Measurements from ENCODE around the gene TMEM11.

The TMEM11 gene

GRCh38 chr17:21190078-21190477 lies 23.9 kb downstream of the TMEM11 start:
- no peaks in the 10 kb centered on the region for H3K27me3 ChIP-seq (ENCODE audit: control insufficient read depth, insufficient read depth, low read length)

GRCh38 chr17:21189361-21189760 lies 24.6 kb downstream of the TMEM11 start:
- Histone ChIP-seq H3K9ac (ENCODE audit: low read length) (no peak overlapping the region), H3K27ac (ENCODE audit: low read length) (no peak overlapping the region), H3K4me3 (ENCODE audit: low read length) (no peak overlapping the region), H3K4me1 (ENCODE audit: control insufficient read depth, low read depth, low read length) (peaks cover 4% of the 10 kb centered on the region), H3K36me3 (ENCODE audit: control insufficient read depth, low read depth, low read length) (peaks cover 1% of the 10 kb centered on the region), H3K27me3 (ENCODE audit: control insufficient read depth, insufficient read depth, low read length) (no peaks in the 10 kb centered on the region), H3K9me3 (ENCODE audit: control insufficient read depth, low read depth, low read length) (no peaks in the 10 kb centered on the region)

More at GRCh38 chr17:21190078-21190477, 23.9 kb downstream of the TMEM11 start:
- Histone ChIP-seq H3K27ac (ENCODE audit: low read length) (no peak overlapping the region), H3K9me3 (ENCODE audit: control insufficient read depth, low read depth, low read length) (no peaks in the 10 kb centered on the region), H3K4me3 (ENCODE audit: low read length) (no peak overlapping the region), H3K36me3 (ENCODE audit: control insufficient read depth, low read depth, low read length) (no peaks in the 10 kb centered on the region), H3K4me1 (ENCODE audit: control insufficient read depth, low read depth, low read length) (peaks cover 4% of the 10 kb centered on the region), H3K9ac (ENCODE audit: low read length) (no peak overlapping the region)

DNA sequence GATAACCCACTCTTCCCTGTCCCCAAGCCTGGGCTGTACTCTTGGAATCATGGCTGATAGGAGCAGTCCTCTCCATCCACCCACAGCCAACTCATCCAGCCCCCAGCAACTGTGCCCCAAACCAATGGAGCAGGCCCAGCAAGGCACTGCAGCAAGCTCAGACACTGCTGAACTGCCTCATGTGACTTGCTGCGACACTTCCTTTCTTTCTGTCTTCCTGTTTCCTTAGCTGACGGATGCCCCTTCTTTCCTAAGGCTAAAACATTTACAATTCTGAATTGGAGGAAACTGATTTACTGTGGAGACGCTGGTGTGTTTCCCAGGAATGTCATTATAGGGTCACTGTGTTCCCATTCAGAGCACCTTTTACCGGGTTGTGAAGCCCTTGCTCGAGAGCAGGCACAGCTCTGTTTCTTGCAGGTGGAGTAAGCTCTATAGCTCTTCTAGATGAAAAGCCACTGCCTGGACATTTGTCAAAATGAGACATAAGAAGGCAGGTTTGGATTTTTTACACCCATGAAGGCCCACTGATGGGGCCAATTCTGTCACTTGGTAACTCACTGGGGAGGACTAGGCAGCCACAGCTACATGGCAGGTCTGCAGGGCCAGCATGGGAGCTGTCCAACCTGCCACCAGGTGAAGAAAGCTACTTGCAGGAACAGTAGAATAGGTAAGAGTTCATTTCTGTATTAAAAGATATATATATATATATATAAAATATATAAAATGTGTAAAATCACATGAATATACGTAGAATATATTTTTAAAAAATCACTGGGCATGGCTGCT lies 27.4 kb downstream of the TMEM11 start:
- Histone ChIP-seq H3K9ac (ENCODE audit: low read length) (no peak overlapping the region), H3K9me3 (ENCODE audit: control insufficient read depth, low read depth, low read length) (no peaks in the 10 kb centered on the region), H3K4me3 (ENCODE audit: low read length) (no peak overlapping the region), H3K36me3 (ENCODE audit: control insufficient read depth, low read depth, low read length) (peaks cover 10% of the 10 kb centered on the region), H3K27me3 (ENCODE audit: control insufficient read depth, insufficient read depth, low read length) (no peaks in the 10 kb centered on the region), H3K4me1 (ENCODE audit: control insufficient read depth, low read depth, low read length) (no peaks in the 10 kb centered on the region), H3K27ac (ENCODE audit: low read length) (no peak overlapping the region)

- H3K4me1 ChIP-seq (ENCODE audit: control insufficient read depth, low read depth, low read length): no peaks in the 10 kb centered on the region
- H3K27me3 ChIP-seq (ENCODE audit: control insufficient read depth, insufficient read depth, low read length): no peaks in the 10 kb centered on the region
- peaks cover 10% of the 10 kb centered on the region for H3K36me3 ChIP-seq (ENCODE audit: control insufficient read depth, low read depth, low read length)
- no peaks in the 10 kb centered on the region for H3K9me3 ChIP-seq (ENCODE audit: control insufficient read depth, low read depth, low read length)
- H3K27ac ChIP-seq (ENCODE audit: low read length): no peak overlapping the region
- H3K9ac ChIP-seq (ENCODE audit: low read length): no peak overlapping the region
- H3K4me3 ChIP-seq (ENCODE audit: low read length): no peak overlapping the region
These were observed 28.9 kb downstream of the TMEM11 start for GRCh38 chr17:21185061-21185460.

- no peaks in the 10 kb centered on the region for H3K27me3 ChIP-seq (ENCODE audit: control insufficient read depth, insufficient read depth, low read length)
- no peak overlapping the region for H3K9ac ChIP-seq (ENCODE audit: low read length)
- no peak overlapping the region for H3K27ac ChIP-seq (ENCODE audit: low read length)
- peaks cover 10% of the 10 kb centered on the region for H3K36me3 ChIP-seq (ENCODE audit: control insufficient read depth, low read depth, low read length)
- H3K9me3 ChIP-seq (ENCODE audit: control insufficient read depth, low read depth, low read length): no peaks in the 10 kb centered on the region
- no peak overlapping the region for H3K4me3 ChIP-seq (ENCODE audit: low read length)
- H3K4me1 ChIP-seq (ENCODE audit: control insufficient read depth, low read depth, low read length): no peaks in the 10 kb centered on the region
These were observed 29.4 kb downstream of the TMEM11 start for GRCh38 chr17:21184570-21184969.

- Histone ChIP-seq H3K36me3 (ENCODE audit: control insufficient read depth, low read depth, low read length) (peaks cover 10% of the 10 kb centered on the region), H3K27me3 (ENCODE audit: control insufficient read depth, insufficient read depth, low read length) (no peaks in the 10 kb centered on the region), H3K9me3 (ENCODE audit: control insufficient read depth, low read depth, low read length) (no peaks in the 10 kb centered on the region)
These were observed 30.5 kb downstream of the TMEM11 start for GRCh38 chr17:21183468-21183867.

DNA sequence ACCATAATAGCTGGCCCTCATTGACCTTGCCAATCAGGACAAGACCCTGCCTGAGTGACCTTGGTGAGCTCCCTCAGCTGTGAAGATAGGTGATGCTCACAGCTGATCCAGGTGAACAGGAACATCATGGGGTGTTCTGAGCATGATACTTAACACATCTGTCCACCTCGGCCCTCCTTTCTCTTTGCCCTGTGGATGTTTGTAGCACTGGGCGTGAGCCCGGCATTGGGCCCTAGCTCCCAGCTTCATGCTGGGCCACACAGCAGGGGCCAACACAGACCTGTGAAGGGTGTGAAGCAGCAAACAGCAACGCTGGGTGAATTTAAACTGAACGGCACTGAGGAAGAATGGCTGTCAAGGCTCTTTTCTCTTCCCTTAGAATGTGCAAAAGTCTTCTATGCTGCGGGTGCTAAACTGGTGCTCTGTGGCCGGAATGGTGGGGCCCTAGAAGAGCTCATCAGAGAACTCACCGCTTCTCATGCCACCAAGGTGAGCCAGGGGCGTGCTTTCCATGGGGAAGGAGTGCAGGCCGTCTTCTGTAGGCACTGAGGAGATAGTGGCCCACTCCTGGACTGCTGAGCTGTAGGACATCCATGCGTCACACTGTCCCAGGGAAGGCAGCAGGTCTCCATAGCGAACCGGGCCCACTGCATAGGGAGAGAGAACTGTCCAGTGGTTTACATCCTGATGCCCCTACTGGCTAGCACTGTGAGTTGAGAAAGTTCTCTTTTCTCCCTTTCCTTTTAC lies 35.9 kb downstream of the TMEM11 start:
- H3K27ac ChIP-seq (ENCODE audit: low read length): no peak overlapping the region
- peaks cover 3% of the 10 kb centered on the region for H3K36me3 ChIP-seq (ENCODE audit: control insufficient read depth, low read depth, low read length)
- H3K27me3 ChIP-seq (ENCODE audit: control insufficient read depth, insufficient read depth, low read length): no peaks in the 10 kb centered on the region
- no peak overlapping the region for H3K9ac ChIP-seq (ENCODE audit: low read length)
- no peak overlapping the region for H3K4me3 ChIP-seq (ENCODE audit: low read length)
- no peaks in the 10 kb centered on the region for H3K4me1 ChIP-seq (ENCODE audit: control insufficient read depth, low read depth, low read length)
- no peaks in the 10 kb centered on the region for H3K9me3 ChIP-seq (ENCODE audit: control insufficient read depth, low read depth, low read length)

More at GRCh38 chr17:21183468-21183867, 30.5 kb downstream of the TMEM11 start:
- Histone ChIP-seq H3K9ac (ENCODE audit: low read length) (no peak overlapping the region), H3K4me3 (ENCODE audit: low read length) (no peak overlapping the region), H3K4me1 (ENCODE audit: control insufficient read depth, low read depth, low read length) (no peaks in the 10 kb centered on the region), H3K27ac (ENCODE audit: low read length) (no peak overlapping the region)

- H3K36me3 ChIP-seq (ENCODE audit: control insufficient read depth, low read depth, low read length): peaks cover 3% of the 10 kb centered on the region
- no peaks in the 10 kb centered on the region for H3K9me3 ChIP-seq (ENCODE audit: control insufficient read depth, low read depth, low read length)
- H3K4me3 ChIP-seq (ENCODE audit: low read length): no peak overlapping the region
- H3K27me3 ChIP-seq (ENCODE audit: control insufficient read depth, insufficient read depth, low read length): no peaks in the 10 kb centered on the region
- H3K4me1 ChIP-seq (ENCODE audit: control insufficient read depth, low read depth, low read length): no peaks in the 10 kb centered on the region
- H3K27ac ChIP-seq (ENCODE audit: low read length): no peak overlapping the region
- H3K9ac ChIP-seq (ENCODE audit: low read length): no peak overlapping the region
These were observed 36.6 kb downstream of the TMEM11 start for GRCh38 chr17:21177401-21177800.

GRCh38 chr17:21176773-21177395 lies 37.1 kb downstream of the TMEM11 start:
- Histone ChIP-seq H3K27me3 (ENCODE audit: control insufficient read depth, insufficient read depth, low read length) (no peaks in the 10 kb centered on the region), H3K9ac (ENCODE audit: low read length) (no peak overlapping the region)

GRCh38 chr17:21174713-21175112 lies 39.2 kb downstream of the TMEM11 start:
- H3K36me3 ChIP-seq (ENCODE audit: control insufficient read depth, low read depth, low read length): peaks cover 3% of the 10 kb centered on the region

More at GRCh38 chr17:21176773-21177395, 37.1 kb downstream of the TMEM11 start:
- Histone ChIP-seq H3K4me1 (ENCODE audit: control insufficient read depth, low read depth, low read length) (no peaks in the 10 kb centered on the region), H3K36me3 (ENCODE audit: control insufficient read depth, low read depth, low read length) (peaks cover 3% of the 10 kb centered on the region), H3K9me3 (ENCODE audit: control insufficient read depth, low read depth, low read length) (no peaks in the 10 kb centered on the region), H3K27ac (ENCODE audit: low read length) (no peak overlapping the region), H3K4me3 (ENCODE audit: low read length) (no peak overlapping the region)

DNA sequence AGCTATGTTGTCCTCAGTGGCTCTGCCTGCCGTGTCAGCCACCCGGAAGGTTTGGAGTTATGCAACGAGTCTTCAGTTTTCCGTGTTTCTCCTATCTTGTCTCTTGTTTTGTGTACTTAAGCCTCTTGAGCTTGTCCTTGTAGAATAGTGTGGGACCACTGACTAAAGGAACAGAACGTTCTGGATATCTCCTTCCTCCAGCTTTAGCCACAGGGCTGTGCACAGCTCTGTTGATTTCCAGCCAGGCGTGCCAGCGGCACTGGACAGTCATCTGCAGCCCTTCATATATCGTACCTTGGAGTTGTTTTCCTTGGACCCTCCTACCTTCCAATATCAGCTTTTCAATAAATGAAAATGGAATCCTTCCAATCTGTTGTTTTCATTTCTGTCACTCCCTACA lies 39.8 kb downstream of the TMEM11 start:
- Histone ChIP-seq H3K27me3 (ENCODE audit: control insufficient read depth, insufficient read depth, low read length) (no peaks in the 10 kb centered on the region), H3K4me1 (ENCODE audit: control insufficient read depth, low read depth, low read length) (no peaks in the 10 kb centered on the region), H3K9me3 (ENCODE audit: control insufficient read depth, low read depth, low read length) (no peaks in the 10 kb centered on the region), H3K36me3 (ENCODE audit: control insufficient read depth, low read depth, low read length) (peaks cover 3% of the 10 kb centered on the region), H3K4me3 (ENCODE audit: low read length) (no peak overlapping the region), H3K27ac (ENCODE audit: low read length) (no peak overlapping the region), H3K9ac (ENCODE audit: low read length) (no peak overlapping the region)

More at GRCh38 chr17:21174713-21175112, 39.2 kb downstream of the TMEM11 start:
- Histone ChIP-seq H3K4me1 (ENCODE audit: control insufficient read depth, low read depth, low read length) (no peaks in the 10 kb centered on the region), H3K27ac (ENCODE audit: low read length) (no peak overlapping the region), H3K27me3 (ENCODE audit: control insufficient read depth, insufficient read depth, low read length) (no peaks in the 10 kb centered on the region), H3K4me3 (ENCODE audit: low read length) (no peak overlapping the region), H3K9ac (ENCODE audit: low read length) (no peak overlapping the region), H3K9me3 (ENCODE audit: control insufficient read depth, low read depth, low read length) (no peaks in the 10 kb centered on the region)

Data from iPS-18a (cell line).